ENCODE results near the gene SHISAL1. TPM values are rescaled to one million over a fixed set of nuclear protein-coding genes. Genes with fewer than 3 reads are reported as not detected.

SHISAL1 gene
- total RNA-seq, 4 donors from 2014 or later, result 1.1 to 3.3 (median 1.4) TPM

DNA sequence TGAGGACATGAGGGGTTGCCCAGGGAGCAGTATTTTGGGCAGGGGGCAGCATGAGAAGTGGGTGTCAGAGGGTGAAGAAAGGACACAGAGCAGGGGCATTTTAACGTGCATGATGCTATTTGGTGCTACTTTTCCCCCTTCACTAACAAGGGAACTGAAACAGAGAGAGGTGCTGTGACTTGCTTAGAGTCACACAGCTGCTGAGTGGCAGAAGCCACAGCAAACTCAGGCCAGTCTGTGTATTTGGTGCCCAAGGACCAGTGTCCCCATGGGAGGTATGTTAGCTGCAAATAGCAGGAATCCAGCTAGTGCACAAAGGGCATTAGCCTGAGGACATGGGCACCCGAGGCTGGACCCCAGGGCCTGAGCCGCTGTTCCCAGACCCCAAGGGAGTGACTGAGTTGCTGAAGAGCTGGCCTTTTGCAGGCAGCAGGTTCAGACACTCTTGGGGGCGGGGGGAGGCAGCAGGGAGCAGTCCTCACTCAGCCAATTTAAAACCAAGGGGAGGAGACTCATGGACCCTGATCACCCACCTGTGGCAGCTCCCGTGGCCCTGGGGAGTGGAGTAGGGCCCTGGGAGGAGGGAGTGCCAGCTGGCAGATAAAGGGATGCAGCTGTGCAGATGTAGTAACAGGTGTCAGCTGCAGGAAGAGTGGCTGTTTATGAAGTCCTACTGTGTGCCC is 117.4 kb downstream of the SHISAL1 start:
- H3K4me1 ChIP-seq, result peaks cover 0 to 5% (median 0%) of the 10 kb centered on the region in 4 donors
- H3K36me3 ChIP-seq, result no peaks in the 10 kb centered on the region
- H3K9me3 ChIP-seq, result no peaks in the 10 kb centered on the region
- peak in 1 of 3 donors; percentile 35 for DNase-seq
- TF ChIP-seq, protein P1, sequence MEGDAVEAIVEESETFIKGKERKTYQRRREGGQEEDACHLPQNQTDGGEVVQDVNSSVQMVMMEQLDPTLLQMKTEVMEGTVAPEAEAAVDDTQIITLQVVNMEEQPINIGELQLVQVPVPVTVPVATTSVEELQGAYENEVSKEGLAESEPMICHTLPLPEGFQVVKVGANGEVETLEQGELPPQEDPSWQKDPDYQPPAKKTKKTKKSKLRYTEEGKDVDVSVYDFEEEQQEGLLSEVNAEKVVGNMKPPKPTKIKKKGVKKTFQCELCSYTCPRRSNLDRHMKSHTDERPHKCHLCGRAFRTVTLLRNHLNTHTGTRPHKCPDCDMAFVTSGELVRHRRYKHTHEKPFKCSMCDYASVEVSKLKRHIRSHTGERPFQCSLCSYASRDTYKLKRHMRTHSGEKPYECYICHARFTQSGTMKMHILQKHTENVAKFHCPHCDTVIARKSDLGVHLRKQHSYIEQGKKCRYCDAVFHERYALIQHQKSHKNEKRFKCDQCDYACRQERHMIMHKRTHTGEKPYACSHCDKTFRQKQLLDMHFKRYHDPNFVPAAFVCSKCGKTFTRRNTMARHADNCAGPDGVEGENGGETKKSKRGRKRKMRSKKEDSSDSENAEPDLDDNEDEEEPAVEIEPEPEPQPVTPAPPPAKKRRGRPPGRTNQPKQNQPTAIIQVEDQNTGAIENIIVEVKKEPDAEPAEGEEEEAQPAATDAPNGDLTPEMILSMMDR (IDR thresholded peaks at IDR 0.05), result no peak
- no peak for TF ChIP-seq POLR2A (IDR thresholded peaks at IDR 0.05)
- no peaks in the 10 kb centered on the region for H3K27me3 ChIP-seq
- H3K27ac ChIP-seq, result no peak overlapping the region
- no peak overlapping the region for H3K4me3 ChIP-seq

DNA sequence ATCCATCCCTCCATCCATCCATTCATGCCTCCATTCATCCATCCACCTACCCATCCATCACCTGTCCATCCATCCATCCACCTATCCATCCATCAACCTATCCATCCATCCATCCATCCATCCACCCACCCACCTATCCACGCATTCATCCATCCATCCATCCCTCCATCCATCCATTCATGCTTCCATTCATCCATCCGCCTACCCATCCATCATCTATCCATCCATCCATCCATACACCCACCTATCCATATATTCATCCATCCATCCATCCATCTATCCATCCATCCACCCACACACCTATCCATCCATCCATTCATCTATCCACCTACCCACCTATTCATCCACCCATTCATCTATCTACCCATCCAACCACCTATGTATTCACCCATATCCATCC is 118.2 kb downstream of the SHISAL1 start:
- Histone ChIP-seq H3K27me3 (no peaks in the 10 kb centered on the region), H3K36me3 (no peaks in the 10 kb centered on the region), H3K9me3 (no peaks in the 10 kb centered on the region), H3K4me1 (peaks cover 0 to 5% (median 0%) of the 10 kb centered on the region in 4 donors), H3K27ac (no peak overlapping the region), H3K4me3 (no peak overlapping the region)
- no peak for TF ChIP-seq POLR2A (IDR thresholded peaks at IDR 0.05)
- TF ChIP-seq, protein P1 (IDR thresholded peaks at IDR 0.05), result no peak
- DNase-seq, result no peak

Other genes with a start within 250 kb of the SHISAL1 start
- gene PARVG, start 132.0 kb downstream of the SHISAL1 start, total RNA-seq, result 100 to 1,000 TPM in 1 of 4 donors, 10 to 100 TPM in 3; 18.4 to 304 (median 33.8) TPM
- 10 to 100 TPM; 10.7 to 18.6 (median 16.4) TPM for gene RTL6, start 185.3 kb upstream of the SHISAL1 start, total RNA-seq

All from Peyer's patch (tissue), 4 donors.